Measurements from ENCODE around the gene BMPR1A.

DNA sequence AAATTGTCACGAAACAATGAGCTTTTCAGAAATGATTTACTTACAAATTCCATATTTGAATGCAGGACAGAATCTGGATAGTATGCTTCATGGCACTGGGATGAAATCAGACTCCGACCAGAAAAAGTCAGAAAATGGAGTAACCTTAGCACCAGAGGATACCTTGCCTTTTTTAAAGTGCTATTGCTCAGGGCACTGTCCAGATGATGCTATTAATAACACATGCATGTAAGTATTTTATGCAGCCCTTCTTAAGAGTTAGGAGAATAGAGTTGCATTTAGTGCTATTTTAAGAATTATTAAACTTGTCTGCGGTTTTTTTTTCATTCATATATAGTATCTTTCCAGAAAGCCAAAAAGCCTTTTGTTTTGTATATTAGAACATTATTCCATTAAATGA is 133.6 kb downstream of the BMPR1A start:
- no peak for TF ChIP-seq FOXK1 (CRISPR knock-in tag; IDR thresholded peaks at IDR 0.05)
- TF ChIP-seq, protein P1, sequence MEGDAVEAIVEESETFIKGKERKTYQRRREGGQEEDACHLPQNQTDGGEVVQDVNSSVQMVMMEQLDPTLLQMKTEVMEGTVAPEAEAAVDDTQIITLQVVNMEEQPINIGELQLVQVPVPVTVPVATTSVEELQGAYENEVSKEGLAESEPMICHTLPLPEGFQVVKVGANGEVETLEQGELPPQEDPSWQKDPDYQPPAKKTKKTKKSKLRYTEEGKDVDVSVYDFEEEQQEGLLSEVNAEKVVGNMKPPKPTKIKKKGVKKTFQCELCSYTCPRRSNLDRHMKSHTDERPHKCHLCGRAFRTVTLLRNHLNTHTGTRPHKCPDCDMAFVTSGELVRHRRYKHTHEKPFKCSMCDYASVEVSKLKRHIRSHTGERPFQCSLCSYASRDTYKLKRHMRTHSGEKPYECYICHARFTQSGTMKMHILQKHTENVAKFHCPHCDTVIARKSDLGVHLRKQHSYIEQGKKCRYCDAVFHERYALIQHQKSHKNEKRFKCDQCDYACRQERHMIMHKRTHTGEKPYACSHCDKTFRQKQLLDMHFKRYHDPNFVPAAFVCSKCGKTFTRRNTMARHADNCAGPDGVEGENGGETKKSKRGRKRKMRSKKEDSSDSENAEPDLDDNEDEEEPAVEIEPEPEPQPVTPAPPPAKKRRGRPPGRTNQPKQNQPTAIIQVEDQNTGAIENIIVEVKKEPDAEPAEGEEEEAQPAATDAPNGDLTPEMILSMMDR (IDR thresholded peaks at IDR 0.05): no peak
